Stimulated activated CD4-positive, alpha-beta T cell treated with anti-CD3 and anti-CD28 coated beads, Interleukin-12 subunit alpha, Interleukin-12 subunit beta, amount 100 ng/mL, for 24 hours (primary cell): ENCODE measurements around the gene FOXP1.

ENCODE experiments used
- DNase-seq, 2 experiments: peaks; one replicate each; pipeline ENCODE4 v3.0.0-alpha.2; 2020; ENCODE audit warnings: low read depth in 2 of 2

FOXP1 gene

DNA sequence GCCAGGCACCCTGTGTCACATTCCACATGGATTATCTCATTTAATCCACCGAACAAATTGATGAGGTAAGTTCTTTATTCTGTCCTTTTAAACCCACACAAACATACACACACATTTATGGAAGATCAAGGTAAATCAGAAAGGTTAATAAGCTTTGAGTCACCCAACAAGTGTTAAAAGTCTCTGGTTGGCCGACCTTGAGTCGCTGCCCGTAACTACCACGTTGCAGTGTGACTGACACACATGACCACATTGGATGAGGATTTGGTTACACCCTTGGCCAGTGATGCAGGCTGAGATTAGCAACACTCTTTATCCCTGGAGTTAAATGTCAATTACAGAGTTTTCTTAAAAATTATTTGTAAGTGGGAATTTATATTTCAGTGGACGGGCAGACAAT lies 19.2 kb downstream of the FOXP1 start:
- no peak for DNase-seq

DNA sequence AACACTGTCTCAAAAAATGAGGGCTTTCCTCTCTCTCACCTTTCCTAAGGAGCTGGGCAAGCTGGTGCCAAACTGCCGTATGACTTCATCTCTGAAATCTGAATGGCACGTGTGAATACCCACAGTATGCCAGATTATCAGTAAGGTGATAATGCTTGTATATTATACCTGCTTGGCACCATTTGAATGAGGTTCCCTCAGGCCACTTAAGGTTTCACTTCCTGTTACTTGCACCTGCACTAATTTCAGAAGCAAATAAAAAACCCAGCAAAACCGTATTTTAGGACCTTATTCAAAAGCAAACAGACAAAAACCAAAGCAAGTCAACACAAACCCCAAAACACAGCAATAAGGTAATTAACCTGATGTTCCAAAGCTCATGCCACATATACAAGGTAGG lies 19.7 kb downstream of the FOXP1 start:
- no peak for DNase-seq

DNA sequence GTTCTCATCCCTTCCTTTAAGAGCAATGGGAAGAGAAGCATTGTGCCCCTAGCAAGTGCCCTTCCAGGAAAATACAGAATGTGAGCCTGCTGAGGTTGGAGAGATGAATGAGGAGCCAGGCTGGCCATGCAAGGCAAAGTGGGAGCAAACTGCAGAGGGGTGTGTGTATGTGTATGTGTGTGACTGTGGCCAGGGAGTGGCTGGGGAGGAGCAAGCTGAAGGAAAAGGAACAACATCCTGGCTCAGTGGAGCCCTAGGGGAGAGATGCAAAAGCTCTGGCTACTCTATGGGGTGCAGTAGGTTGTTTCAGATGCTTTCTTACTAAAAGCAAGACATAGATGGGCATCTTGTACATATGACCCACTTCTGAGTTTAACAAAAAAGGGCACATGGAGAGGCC lies 20.6 kb downstream of the FOXP1 start:
- no peak for DNase-seq

DNA sequence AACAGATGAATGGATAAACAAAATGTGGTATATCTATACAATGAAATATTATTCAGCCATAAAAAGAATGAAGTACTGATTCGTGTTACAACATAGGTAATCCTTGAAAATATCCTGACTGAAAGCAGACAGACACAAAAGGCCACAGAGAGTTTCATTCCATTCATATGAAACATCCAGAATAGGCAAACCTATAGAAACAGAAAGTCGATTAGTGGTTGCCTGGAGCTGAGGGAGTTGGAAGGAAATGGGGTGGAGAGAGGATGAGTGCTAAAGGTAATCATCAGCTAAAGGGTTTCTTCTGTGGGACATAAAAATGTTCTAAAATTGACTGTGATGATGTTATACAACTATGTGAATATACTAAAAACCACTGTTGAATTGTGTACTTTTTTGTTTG lies 22.9 kb downstream of the FOXP1 start:
- DNase-seq: no peak

DNA sequence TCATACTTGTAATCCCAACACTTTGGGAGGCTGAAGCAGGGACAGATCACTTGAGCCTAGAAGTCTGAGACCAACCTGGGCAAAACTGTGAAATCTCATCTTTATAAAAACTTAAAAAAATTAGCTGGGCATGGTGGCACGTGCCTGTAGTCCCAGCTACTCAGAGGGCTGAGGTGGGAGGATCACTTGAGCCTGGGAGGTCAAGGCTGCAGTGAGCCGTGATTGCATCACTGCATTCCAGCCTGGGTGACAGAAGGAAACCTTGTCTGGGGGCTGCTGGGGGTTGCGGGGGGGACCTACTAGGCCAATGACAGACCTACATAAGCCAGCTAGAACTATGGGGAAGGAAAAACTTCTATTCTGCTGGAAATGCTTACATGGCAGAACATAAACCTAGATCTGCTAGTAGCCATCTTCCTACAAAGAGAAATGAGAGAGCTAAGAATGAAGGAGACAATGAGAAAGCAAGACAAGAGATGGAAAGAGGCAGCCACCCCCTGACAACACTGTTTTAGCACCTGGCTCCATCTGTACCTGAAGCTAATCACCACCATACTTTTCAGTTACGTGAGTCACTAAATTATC lies 23.9 kb downstream of the FOXP1 start:
- DNase-seq: no peak

DNA sequence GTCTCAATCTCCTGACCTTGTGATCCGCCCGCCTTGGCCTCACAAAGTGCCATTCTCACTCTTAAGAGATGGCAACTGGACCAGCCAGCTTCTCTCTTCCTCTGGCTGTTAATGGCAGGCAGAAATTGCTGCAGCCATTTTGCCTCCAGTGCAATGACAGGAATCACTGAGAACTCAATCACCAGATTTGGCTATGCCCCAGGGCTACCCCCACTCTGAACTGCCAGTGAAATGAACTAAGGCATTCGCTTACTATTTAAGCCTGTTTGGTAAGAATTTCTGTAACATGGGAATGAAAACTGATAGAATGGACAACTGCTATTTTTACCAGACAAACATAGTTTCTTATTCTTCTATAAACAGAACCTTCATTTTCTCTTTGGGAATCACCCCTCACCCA lies 24.5 kb downstream of the FOXP1 start:
- DNase-seq: no peak

DNA sequence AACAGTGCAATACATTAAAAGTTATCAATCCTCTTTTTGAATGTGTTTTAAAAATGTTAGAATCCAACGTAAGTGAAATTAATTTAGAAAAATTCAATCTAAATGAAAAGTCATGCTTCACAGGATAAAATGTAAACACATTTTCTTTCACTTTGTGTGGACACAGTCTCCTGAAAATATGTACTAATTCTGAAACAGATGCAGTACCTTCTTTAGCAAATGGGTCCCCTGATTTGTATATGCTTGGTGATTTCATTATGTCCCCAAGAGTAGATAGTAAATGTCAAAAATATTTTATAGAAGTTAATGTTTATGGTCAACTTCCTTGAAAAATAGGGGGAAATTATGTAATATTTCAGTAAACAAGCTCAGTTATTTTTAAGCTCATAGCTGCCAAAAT lies 28.9 kb downstream of the FOXP1 start:
- DNase-seq: no peak

DNA sequence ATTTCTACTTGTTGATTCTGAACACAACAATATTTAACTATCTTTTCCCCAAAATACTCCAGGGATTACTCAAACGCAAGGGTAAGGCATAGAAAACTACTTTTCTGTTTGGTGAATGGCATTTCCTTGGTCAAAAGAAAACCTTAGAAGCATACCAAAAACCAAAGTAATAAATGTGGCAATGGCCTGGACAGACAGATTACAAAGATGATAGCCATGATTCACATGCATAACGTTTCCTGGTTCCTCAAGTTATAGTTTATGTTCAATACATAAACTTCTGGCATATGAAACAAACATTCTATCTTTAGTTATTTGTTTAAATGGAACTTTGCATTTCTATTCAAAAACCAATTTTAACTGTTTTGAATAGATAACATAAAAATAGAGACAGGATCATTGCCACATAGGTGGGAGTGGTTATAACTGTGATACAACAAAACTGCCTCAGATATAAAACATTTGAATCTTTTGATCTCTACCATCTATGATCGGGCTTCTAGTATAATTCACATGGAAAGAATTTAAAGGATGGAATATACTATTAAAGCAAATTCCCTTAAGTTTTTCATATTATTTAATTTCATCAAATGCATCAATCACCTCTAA lies 32.1 kb downstream of the FOXP1 start:
- DNase-seq: no peak

DNA sequence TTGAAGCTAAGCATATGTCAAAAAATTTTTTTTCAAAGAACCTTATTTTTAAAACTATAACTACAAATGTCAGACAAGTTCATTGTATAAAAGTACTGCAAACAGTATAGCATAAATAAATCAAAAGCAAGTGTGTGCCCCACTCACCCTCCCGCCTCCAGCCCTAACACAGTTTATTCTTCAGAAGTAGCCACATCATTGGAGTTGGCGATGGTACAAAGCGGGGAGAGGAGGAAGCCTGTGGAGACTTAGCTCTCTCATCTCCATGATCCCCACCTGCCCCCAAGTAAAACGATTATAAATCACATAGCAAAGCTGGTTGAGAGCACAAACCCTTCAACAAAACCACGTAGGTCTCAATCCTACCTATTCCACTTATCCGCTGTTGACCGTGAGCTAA lies 33.6 kb downstream of the FOXP1 start:
- DNase-seq: no peak

DNA sequence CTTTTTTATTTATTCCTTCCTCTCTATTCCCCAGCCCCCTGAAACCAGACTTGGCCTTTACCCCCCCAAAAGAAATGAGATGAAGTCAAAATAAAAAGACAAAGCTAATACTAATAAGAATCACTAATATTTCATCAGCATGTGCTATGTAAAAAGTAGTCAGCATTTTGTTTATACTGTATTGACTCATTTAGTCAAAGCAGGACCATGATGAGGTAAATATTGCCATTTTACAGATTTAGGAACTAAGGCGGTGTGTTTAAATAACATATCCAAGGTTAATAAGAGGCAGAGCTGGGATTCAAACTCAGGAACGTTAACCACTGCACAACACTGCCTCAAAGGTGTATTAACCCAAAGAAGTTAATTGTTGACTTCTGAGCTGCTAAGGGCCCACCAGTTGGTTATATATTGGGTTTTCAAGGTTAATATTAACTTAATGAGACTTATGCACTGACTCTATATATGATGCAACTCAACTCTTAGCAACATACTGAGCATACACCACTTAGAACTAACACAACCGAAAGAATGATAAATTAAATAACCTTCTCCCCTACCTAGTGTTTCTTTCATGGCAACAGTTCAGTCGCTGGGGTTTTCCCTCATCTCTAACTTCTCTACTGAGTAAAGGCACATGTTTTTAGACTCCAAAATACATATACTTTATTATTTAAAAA lies 34.7 kb downstream of the FOXP1 start:
- DNase-seq: no peak

DNA sequence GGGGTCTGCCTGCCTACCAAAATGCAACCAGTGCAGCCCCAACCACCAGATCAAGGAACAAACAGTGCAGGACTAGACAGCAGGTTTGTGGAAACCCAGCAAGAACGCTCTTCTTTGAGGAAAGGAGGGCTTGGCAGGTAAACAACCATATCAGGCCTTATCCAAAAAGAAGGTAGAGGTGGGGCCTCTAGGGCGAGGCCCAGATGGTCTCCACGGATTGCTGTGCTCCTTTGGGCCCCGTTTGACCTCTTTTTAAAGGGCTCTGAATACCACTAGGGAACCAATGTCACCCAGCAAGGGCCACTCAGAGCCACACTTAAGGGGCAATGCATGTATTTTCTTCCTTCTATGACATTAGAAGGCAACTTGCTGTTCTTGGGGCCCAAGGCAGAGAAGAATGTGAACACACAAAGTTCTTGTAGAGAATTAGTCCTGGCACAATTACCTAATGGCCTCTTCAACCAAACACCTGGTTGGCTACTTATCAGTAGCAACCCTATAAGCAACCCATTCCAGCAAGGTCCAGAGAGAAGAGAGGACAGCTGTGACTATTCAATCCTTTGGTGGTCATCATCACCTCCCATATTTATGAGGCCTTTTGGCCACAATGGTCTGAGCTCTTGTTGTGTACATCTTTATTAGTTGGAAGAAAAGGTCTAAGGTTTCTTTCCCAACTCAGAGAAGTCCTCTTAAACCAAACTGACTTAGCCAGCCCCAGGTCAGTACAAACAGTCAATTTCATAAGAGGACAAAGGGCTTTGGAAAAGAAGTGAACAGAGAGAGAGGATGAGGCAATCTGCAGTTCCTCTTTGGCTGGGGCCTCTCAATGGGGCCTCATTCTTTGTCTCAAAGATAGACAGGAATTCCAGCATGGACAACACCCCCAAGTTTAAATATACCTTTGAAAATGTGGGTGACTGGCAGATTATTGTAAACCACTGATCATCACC lies 36.0 kb downstream of the FOXP1 start:
- DNase-seq: no peak

DNA sequence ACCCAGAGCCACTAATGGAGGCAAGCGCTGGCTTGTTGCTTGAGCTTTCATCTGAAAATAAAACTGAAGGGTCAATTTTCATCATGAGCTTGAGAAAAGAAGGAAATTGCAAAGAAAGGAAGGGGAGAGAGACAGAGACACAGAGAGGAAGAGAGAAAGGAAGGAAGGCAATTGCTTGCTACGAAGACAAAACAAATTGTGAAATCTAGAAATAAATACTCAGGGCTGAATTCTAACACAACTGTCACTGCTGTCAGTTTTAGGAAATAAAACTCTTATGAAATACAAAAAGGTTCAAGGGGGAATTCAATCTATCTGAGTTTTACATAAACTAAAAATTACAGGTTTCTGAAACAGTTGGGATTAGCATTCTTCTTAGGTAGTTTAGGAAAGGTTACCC lies 36.7 kb downstream of the FOXP1 start:
- no peak for DNase-seq

DNA sequence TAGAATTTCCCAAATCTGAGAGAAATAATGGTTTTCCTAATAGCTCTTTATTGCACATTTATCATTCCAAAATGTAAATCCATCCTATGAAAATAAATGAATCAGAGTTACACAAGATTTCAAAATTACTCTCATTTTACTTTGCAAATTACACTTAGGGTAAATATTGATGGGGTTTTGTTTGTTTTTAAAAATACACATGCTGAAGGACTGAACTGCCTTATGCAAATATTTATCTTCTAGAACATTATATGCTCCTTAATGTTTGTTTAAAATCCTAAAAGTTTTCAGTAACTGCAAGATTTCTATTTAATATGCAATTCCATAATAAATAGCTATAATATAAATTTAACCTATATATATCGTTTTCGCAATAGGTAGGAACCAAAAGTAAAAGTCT lies 38.2 kb downstream of the FOXP1 start:
- no peak for DNase-seq

DNA sequence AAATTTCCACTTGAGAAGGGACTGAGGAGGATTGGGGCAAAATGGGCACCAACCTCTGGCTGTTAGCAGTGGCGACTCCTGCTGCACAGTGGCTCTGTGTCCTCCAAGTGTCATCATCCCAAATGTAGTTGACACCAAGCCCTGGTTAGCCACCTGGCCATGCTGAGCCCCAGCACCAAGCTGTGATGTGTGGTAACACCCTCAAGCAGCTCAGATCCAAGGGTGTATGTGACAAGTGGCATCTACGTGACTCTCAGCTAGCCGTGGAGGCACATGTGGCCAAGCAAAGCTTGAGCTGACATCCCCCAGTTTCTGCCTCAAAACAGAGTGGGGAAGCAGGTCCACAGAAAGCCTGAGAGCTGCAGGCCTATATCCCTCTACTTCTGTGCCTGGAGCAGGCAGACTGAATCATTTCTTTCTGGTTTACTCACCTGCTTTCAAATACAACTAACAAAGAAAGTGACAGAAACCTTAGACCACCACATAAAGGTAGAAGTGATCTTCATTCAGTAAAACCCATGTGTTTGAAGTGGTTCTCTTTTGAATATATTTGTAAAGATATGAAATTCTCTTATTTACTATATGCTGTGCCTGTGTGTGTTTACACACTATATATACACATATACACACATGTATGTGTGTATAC lies 40.0 kb downstream of the FOXP1 start:
- DNase-seq: no peak

DNA sequence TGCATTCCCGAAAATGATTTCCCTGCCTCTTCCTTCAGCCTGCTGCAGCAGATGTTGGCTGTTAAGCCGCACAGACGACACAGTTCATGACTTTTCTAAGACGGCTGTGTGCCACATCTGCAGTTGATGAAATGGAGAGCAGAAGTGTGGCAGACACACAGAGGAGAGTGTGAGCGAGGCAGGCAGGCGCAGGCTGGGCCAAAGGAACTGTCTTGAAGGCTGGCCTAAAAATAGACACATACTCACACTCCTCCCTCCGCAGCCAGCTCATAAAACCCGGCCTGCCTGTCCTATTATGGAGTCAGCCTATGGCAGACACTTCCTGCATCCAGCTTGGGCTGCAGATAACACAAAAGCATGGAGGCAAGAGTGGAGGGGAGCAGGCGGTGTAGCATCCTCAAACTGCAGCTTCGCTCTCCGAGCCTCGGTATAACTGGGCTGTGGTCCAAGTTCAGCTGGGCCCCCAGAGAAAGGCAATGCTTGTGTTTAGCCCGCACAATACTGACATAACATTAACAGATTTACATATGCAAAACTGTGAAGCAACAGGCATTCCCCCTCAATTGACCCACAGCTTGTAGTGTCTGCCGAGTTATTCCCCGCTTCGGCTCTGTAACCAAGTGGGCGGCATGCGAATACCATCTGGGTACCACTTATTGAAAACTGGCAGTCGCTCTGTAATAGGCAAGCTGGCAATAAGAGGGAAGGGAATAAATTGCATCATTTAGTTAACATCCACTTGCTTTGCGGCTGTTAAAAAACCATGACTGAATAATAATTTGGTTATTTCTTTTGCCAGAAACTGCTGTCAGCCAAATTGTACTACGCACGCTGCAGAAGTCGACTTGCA lies 40.8 kb downstream of the FOXP1 start:
- no peak for DNase-seq

DNA sequence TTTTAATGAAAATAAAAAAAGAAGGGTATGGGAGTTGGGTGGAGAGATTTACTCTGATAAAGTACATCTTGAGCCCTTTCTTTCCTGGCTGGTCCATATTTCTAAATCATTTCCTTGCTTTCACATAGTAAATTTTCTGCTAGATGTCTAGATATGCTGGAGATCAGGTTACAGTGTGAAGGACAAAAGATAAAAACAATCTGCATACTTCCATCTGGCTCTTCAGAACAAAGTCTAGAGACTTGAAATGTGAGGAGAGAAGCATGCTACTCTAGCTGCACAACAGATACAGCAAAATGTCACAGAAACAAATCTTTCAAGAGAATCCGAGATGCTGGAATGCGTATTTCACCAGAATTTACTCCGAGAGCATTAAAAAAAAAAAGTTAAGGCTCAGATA lies 42.2 kb downstream of the FOXP1 start:
- DNase-seq: no peak

DNA sequence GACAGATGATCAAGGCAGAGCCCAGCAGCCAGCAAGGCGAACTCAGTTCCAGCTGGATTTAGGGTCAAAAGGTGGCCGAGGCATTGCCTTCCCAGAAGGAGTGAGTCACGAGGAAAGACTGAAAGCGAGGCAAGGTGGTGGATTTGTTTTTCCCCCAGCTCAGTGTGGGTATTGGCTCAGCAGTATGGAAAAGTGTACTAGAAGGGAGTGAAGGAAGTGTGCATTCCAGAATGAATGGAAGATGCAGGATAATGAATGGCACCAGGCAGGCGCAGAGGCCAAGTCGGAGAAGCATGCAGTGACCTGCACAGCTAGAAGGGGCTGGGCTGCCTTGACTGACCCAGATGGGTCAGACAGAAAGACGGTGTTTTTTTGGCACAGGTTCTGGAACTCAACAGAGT lies 46.3 kb downstream of the FOXP1 start:
- DNase-seq: no peak

DNA sequence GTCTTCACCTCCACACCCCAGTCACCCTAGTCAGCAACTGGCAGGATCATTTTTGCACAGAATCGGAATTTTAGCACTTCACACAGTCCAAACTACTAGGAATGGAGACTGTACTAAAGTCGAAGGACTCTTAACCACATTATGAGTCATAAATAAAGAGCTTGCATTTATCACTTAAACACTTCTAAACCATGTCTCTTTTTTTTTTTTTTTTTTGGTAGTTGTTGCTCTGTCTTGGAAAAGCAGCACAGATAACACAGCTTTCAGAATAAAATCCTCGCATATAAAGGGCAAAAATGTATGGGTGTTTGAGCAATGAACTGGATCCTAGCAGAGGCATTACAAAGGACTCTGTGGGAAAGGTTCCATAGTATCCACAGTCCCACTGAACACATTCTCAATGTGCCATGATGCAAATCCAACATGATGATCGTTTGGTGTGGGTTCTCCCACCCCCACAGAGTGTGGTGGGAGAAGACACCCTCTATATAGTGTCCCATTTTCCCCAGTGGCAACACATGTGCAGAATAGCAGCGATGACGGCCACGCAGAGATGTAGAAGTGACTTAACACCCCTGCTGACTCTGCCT lies 47.1 kb downstream of the FOXP1 start:
- DNase-seq: no peak

DNA sequence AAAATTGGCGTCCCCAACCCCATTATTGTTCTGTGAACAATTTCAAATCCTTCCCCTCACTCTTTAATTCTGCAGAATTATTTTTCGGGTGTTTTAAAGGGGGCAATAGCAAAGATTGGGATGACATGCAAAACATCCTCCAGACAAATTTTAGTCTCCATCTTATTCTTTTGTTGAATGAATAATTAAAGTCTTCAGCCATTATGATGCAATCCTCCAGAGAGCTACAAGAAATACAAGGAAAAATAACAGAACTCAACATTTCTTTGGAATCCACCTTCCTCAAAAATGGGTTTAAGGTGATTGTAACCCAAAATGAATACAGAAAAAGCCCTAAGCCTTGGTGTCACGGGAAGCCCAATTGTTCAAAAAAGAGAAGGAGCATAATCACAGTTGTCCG lies 49.9 kb downstream of the FOXP1 start:
- no peak for DNase-seq

DNA sequence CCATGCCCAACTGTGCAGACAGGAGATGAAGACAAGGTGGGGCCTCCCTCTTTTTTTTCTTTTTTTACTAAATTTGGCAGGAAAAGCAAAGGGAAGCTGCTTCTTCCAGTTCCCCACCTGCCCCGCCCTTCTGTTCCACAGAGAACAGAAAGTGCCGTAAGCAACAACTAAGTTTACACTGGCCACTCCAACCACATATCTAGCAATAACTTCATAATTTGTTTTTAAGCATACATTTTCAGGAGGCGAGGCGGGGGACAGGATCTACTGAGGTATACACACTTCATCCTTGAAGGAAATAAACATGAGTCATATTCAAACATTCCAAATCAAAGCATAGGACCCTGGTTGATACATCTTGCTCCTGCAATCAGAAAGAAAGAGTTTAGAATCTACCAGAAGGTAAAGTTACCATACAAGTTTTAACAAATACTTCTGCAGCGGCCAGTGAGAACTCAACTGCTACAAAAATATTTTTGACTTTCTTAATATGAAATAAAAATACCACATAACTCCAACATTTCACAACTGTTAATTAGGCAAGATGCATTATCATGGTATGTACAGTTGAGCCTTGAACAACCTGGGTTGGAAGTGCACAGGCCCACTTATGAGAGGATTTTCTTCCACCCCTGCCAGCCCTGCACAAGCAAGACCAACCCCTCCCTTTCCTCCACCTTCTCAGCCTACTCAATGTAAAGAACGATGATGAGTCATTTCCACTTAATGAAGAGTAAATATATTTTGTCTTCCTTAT lies 50.7 kb downstream of the FOXP1 start:
- DNase-seq: no peak
